ENCODE data around the gene ZNRF1. TPM values are rescaled to one million over a fixed set of nuclear protein-coding genes. Genes with fewer than 3 reads are reported as not detected.

Gene ZNRF1
- total RNA-seq, 1 donor from 2014 or later: 115 TPM

DNA sequence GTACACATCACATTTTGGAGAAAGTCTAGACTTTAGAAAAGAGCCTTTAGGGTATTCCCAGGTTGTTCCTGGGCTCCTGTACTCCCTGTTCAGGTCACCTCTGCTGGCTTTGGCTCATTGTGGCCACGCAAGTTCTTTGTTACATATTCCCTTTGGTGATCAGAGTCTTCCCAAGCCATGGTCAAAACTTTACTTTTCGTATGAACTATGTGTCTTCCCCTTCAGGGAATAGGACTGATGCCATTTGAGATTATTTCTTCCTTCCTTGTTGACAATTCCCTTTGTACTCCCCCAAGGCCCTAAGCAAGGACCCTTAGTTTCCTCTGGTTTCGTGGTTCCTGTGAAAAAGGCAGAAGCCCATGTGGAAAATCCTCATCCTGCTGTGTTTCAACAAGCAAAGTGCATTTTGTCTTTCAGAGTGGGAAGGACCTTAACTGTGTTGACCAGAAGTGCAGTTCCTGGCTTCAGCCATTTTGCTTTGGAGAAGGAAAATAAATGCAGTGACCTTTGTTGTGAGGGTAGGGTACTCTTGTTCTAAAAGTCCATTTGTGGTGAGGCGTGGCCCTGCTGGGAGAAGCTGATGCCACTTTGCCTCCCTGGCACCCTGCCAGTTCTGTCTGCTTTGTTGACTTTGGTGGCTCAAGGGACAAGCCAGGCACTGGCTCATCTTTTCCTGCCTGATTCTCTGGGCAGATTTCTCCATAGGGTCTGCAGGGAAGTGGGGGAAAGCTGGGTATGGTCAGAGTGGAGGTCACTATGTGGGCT is 55.1 kb downstream of the ZNRF1 start:
- H3K36me3 Mint-ChIP-seq (ENCODE audit: low read depth, unreplicated experiment): peaks cover 15% of the 10 kb centered on the region
- H3K27ac Mint-ChIP-seq (ENCODE audit: unreplicated experiment): peak overlapping the region; percentile 87
- H3K4me3 Mint-ChIP-seq (ENCODE audit: unreplicated experiment): peak overlapping the region; percentile 60
- peaks cover 10% of the 10 kb centered on the region for H3K27me3 Mint-ChIP-seq (ENCODE audit: unreplicated experiment)
- H3K4me1 Mint-ChIP-seq (ENCODE audit: unreplicated experiment): peaks cover 53% of the 10 kb centered on the region
- no peak for DNase-seq (ENCODE audit: low spot score)
- TF ChIP-seq, protein P1, sequence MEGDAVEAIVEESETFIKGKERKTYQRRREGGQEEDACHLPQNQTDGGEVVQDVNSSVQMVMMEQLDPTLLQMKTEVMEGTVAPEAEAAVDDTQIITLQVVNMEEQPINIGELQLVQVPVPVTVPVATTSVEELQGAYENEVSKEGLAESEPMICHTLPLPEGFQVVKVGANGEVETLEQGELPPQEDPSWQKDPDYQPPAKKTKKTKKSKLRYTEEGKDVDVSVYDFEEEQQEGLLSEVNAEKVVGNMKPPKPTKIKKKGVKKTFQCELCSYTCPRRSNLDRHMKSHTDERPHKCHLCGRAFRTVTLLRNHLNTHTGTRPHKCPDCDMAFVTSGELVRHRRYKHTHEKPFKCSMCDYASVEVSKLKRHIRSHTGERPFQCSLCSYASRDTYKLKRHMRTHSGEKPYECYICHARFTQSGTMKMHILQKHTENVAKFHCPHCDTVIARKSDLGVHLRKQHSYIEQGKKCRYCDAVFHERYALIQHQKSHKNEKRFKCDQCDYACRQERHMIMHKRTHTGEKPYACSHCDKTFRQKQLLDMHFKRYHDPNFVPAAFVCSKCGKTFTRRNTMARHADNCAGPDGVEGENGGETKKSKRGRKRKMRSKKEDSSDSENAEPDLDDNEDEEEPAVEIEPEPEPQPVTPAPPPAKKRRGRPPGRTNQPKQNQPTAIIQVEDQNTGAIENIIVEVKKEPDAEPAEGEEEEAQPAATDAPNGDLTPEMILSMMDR (IDR thresholded peaks at IDR 0.05; ENCODE audit: unreplicated experiment): no peak
- no peaks in the 10 kb centered on the region for H3K9me3 Mint-ChIP-seq (ENCODE audit: unreplicated experiment)

DNA sequence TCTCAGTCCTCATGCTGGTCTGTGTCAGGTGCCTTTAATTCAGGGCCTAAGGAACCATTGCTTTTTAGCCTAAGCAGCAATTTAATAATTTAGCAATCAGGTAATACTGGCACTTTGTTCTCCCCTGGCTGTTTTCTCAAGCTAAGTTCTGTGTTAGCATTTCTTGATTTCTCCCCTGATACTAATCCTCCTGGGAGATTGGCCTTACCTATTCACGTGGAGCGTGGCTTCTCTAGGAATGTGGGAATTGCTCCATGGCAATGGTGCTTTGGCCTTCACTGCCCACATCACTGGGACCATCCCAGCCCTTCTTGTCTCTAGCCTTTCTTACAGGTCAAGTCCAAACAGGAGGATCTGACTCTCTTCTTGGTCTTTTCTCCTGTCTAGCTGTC is 55.7 kb downstream of the ZNRF1 start:
- Mint-ChIP-seq H3K4me3 (ENCODE audit: unreplicated experiment) (no peak overlapping the region), H3K27me3 (ENCODE audit: unreplicated experiment) (peaks cover 9% of the 10 kb centered on the region), H3K27ac (ENCODE audit: unreplicated experiment) (peak overlapping the region; percentile 87), H3K4me1 (ENCODE audit: unreplicated experiment) (peaks cover 55% of the 10 kb centered on the region), H3K9me3 (ENCODE audit: unreplicated experiment) (no peaks in the 10 kb centered on the region), H3K36me3 (ENCODE audit: low read depth, unreplicated experiment) (peaks cover 13% of the 10 kb centered on the region)
- no peak for DNase-seq (ENCODE audit: low spot score)
- TF ChIP-seq, protein P1 (IDR thresholded peaks at IDR 0.05; ENCODE audit: unreplicated experiment): no peak

DNA sequence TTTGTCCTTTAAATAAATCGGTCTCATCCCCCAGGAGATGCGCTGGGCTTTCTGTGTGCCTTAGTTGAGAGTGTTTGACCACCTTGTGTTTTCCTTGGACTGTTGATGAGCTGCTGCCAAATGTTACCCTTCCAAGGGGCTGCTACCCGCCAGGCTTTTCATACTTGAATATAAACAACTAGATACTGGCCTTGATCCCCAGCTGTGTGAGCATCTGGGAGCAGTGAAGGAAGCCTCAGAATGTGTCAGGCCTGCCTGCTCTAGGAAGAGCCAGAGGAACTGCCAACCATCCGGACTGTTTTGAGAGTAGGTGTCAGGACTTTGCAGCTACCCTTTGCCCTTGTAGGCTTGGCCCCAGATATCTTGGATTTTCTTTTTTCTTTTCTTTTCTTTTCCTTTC is 60.0 kb downstream of the ZNRF1 start:
- Mint-ChIP-seq H3K27me3 (ENCODE audit: unreplicated experiment) (no peaks in the 10 kb centered on the region), H3K4me3 (ENCODE audit: unreplicated experiment) (no peak overlapping the region), H3K36me3 (ENCODE audit: low read depth, unreplicated experiment) (peaks cover 8% of the 10 kb centered on the region), H3K9me3 (ENCODE audit: unreplicated experiment) (no peaks in the 10 kb centered on the region), H3K27ac (ENCODE audit: unreplicated experiment) (no peak overlapping the region), H3K4me1 (ENCODE audit: unreplicated experiment) (peaks cover 66% of the 10 kb centered on the region)
- TF ChIP-seq, protein P1 (IDR thresholded peaks at IDR 0.05; ENCODE audit: unreplicated experiment): no peak
- DNase-seq (ENCODE audit: low spot score): no peak

DNA sequence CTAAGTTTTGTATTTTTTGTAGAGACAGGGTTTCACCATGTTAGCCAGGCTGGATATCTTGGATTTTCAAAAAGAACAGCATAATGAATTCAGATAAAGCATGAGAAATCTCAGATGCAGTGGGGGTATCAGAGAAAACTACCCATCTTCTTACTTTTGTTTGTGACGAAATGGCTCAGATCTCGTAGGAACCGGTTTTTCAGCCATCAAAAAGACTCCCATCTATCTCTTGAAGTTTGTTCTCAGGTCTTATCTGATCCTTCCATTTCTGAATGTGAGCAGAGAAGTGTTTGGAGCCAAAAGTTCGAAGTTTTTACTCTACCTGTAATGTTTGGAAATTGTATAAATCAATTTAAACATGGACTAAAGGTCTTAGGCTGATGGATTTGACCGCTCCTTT is 60.6 kb downstream of the ZNRF1 start:
- Mint-ChIP-seq H3K27me3 (ENCODE audit: unreplicated experiment) (no peaks in the 10 kb centered on the region), H3K27ac (ENCODE audit: unreplicated experiment) (no peak overlapping the region), H3K4me1 (ENCODE audit: unreplicated experiment) (peaks cover 60% of the 10 kb centered on the region), H3K4me3 (ENCODE audit: unreplicated experiment) (no peak overlapping the region), H3K36me3 (ENCODE audit: low read depth, unreplicated experiment) (peaks cover 8% of the 10 kb centered on the region), H3K9me3 (ENCODE audit: unreplicated experiment) (no peaks in the 10 kb centered on the region)
- TF ChIP-seq, protein P1 (IDR thresholded peaks at IDR 0.05; ENCODE audit: unreplicated experiment): no peak
- no peak for DNase-seq (ENCODE audit: low spot score)

DNA sequence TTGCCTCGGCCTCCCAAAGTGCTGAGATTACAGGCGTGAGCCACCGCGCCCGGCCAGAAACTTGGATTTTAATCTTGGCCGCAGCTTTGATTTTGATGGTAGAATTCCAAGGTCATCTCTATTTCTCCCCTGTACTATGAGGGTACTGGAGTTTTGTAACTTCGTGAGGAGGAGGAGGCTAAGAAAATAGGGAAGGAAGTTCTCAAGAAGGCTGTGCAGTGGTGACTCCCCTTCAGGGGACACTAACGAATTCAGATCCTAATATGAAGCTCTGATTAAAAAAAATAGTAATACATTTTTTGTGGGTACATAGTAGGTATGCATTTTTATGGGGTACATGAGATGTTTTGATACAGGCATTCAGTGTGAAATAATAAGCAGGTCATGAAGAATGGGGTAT is 61.9 kb downstream of the ZNRF1 start:
- H3K27ac Mint-ChIP-seq (ENCODE audit: unreplicated experiment): no peak overlapping the region
- H3K4me3 Mint-ChIP-seq (ENCODE audit: unreplicated experiment): no peak overlapping the region
- H3K9me3 Mint-ChIP-seq (ENCODE audit: unreplicated experiment): no peaks in the 10 kb centered on the region

More for the DNA sequence above, 61.9 kb downstream of the ZNRF1 start:
- Mint-ChIP-seq H3K4me1 (ENCODE audit: unreplicated experiment) (peaks cover 56% of the 10 kb centered on the region), H3K36me3 (ENCODE audit: low read depth, unreplicated experiment) (peaks cover 8% of the 10 kb centered on the region), H3K27me3 (ENCODE audit: unreplicated experiment) (no peaks in the 10 kb centered on the region)
- TF ChIP-seq, protein P1 (IDR thresholded peaks at IDR 0.05; ENCODE audit: unreplicated experiment): no peak
- DNase-seq (ENCODE audit: low spot score): no peak
